Prostate gland (tissue), 2 donors: ENCODE data around the gene SEMA5A.

Experiments used
- CTCF ChIP-seq, 4 experiments: fragments of 200-600 bp in 2 of 4; fragments of 450-650 bp in 2 of 4; sonication (generic) in 2 of 4; IDR thresholded peaks; 1 replicate in 3 of 4; 2 replicates in 1 of 4; pipeline ENCODE4 v1.5.1; 2016 to 2019; ENCODE audit warnings: antibody characterized with exemption in 4 of 4, mild to moderate bottlenecking in 2 of 4, moderate library complexity in 2 of 4
- POLR2A ChIP-seq: fragments of 450-650 bp; IDR thresholded peaks from one replicate; pipeline ENCODE4 v1.6.1; 2016; ENCODE audit warnings: antibody characterized with exemption, mild to moderate bottlenecking

DNA sequence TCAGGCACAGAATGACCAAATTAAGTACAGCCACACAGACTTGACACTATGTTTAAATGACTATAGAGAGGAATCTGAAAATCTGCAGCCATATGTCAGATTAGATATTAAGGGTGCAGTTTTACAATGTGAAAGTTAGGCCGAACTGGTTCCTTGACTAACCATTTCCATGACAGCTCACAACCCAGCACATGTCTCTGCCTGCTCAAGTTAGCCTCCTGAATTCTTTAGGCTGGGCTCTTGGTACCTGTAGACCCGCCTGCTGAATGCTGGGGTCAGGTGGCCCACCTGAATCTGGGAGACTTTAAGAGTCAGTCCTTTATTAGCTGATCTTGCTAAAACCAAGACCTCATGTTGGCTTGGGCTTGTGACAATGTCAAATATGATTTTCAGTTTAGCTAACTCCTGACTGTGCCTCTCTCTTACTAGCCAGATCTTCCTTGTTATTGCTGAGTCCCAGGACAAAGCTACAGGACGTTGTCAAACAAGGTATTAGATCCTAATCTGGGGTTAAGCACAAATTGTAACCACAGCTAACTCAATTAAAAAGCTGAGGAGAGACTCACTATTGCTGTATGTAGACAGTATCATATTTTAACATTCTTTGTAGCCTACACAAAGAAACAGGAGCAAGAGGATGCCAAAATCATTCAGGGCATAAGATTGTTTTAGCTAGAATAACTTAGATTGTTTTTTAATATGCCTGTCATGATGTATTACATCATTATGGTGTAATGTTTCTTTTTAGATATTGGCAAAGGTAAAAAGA is 490.9 kb downstream of the SEMA5A start:
- TF ChIP-seq CTCF (IDR thresholded peaks at IDR 0.05) (no peak), POLR2A (no peak)
